Measurements from ENCODE around the gene WDR47.

DNA sequence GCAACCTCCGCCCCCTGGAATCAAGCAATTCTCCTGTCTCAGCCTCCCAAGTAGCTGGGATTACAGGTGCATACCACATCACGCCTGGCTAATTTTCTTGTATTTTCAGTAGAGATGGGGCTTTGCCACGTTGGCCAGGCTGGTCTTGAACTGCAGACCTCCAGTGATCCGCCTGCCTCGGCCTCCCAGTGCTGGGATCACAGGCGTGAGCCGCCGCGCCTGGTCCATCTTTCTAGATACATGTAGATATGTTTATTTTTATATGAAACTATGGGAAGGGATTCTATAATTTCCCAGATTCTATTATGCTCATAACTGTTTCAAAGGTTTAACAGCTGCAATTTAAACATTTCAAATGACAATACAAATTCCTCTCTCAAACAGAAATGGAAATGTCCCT, 105.7 kb downstream of the WDR47 start:
- TF ChIP-seq ZFP3 (CRISPR knock-in tag; IDR thresholded peaks at IDR 0.05) (no peak), ISL1 (CRISPR knock-in tag; IDR thresholded peaks at IDR 0.05) (no peak), ZFP30 (CRISPR knock-in tag; IDR thresholded peaks at IDR 0.05) (no peak), ZNF8 (CRISPR knock-in tag; IDR thresholded peaks at IDR 0.05) (no peak), RARB (CRISPR knock-in tag; IDR thresholded peaks at IDR 0.05) (no peak), ESRRG (CRISPR knock-in tag; IDR thresholded peaks at IDR 0.05) (no peak), CSDC2 (CRISPR knock-in tag; IDR thresholded peaks at IDR 0.05) (no peak), BACH2 (CRISPR knock-in tag; IDR thresholded peaks at IDR 0.05; ENCODE audit: borderline replicate concordance) (no peak), PPARA (CRISPR knock-in tag; IDR thresholded peaks at IDR 0.05; ENCODE audit: borderline replicate concordance) (no peak), TCF4 (CRISPR knock-in tag; IDR thresholded peaks at IDR 0.05; ENCODE audit: borderline replicate concordance) (no peak)
